ENCODE results near the gene NAV2.

The NAV2 gene

DNA sequence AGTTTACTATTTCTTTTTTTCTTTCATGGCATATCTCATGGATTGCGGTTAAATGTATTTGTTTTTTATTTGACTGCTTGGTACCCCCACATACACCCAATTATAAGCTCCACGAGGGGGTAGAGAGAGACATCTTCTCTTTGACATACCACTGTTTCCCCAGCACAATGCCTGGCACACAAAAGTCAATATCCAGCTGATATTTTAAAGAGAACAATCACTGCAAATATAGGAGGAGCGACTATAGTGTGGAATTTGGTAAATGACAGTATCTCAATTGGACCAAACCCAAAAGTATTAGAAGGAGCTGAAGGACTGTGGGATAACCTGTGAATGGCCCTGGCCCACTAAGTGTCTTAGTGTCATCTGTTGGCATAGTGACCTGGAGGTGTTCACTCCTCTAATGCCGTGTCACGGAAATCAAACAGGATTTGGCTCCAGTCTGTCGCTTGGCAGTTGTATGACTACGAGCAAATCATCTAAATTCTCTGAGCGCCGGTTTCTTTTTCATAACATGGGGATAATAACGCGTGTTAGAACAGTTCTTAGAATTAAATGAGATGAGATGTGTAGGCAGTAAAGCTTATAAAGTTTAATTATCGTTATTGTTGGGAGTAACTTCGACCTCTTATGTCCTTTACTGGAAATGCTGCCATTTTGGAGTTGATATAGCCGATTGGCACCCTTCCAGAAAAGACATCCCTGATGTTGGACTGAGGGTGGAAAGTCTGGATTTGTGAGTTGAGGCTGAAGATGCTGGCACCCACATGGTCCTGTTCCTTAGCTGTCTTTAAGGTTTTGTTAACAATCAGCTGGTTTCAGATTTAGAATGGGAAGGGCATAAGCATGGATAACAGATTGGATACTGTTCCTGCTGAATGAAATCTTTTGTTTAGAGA, 303.1 kb downstream of the NAV2 start:
- no peaks in the 10 kb centered on the region for H3K9me3 ChIP-seq (ENCODE audit: insufficient read depth, low read length, severe bottlenecking)
- DNase-seq, result no peak
- TF ChIP-seq EZH2 (IDR thresholded peaks at IDR 0.05; ENCODE audit: borderline replicate concordance, low read depth, low read length, severe bottlenecking) (no peak), CTCF (IDR thresholded peaks at IDR 0.05; ENCODE audit: borderline replicate concordance, extremely low read depth, low read length, poor library complexity, severe bottlenecking) (no peak)
- H3K4me1 ChIP-seq (ENCODE audit: insufficient read depth, low read length), result no peaks in the 10 kb centered on the region
- H3K27ac ChIP-seq (ENCODE audit: low read length), result no peak overlapping the region
- H4K20me1 ChIP-seq (ENCODE audit: insufficient read depth, low read length), result no peaks in the 10 kb centered on the region
- H2AFZ ChIP-seq (ENCODE audit: low read depth, low read length), result no peak overlapping the region
- no peak overlapping the region for H3K4me2 ChIP-seq (ENCODE audit: insufficient read depth, low read length)
- H3K36me3 ChIP-seq (ENCODE audit: insufficient read depth, low read length), result no peaks in the 10 kb centered on the region
- no peak overlapping the region for H3K4me3 ChIP-seq (ENCODE audit: low read depth in 1 of 2, low read length in 2 of 2)
- H3K27me3 ChIP-seq (ENCODE audit: insufficient read depth, low read length, poor library complexity), result peaks cover 7% of the 10 kb centered on the region
- H3K9ac ChIP-seq (ENCODE audit: low read depth, low read length), result no peak overlapping the region
- no peak for ATAC-seq (ENCODE audit: insufficient read depth, low read depth)
- no peaks in the 10 kb centered on the region for H3K79me2 ChIP-seq (ENCODE audit: insufficient read depth, low read length)

DNA sequence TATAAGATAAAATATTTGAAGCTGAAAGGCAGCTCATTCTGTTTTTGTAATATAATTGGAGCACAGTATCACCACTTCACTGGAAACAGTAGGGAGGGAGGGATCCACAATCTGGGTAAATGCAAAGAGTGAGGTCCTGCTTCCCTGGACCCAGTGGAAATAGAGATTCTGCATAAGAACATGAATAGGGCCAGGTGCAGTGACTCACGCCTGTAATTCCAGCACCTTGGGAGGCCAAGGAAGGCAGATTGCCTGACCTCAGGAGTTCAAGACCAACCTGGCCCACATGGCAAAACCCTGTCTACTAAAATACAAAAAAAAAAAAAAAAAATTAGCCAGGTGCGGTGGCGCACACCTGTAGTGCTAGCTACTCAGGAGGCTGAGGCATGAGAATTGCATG, 303.9 kb downstream of the NAV2 start:
- H3K27ac ChIP-seq (ENCODE audit: low read length), result no peak overlapping the region
- H3K27me3 ChIP-seq (ENCODE audit: insufficient read depth, low read length, poor library complexity), result peaks cover 7% of the 10 kb centered on the region
- no peak overlapping the region for H2AFZ ChIP-seq (ENCODE audit: low read depth, low read length)
- H3K4me2 ChIP-seq (ENCODE audit: insufficient read depth, low read length), result no peak overlapping the region
- TF ChIP-seq EZH2 (IDR thresholded peaks at IDR 0.05; ENCODE audit: borderline replicate concordance, low read depth, low read length, severe bottlenecking) (no peak), CTCF (IDR thresholded peaks at IDR 0.05; ENCODE audit: borderline replicate concordance, extremely low read depth, low read length, poor library complexity, severe bottlenecking) (no peak)
- H3K9me3 ChIP-seq (ENCODE audit: insufficient read depth, low read length, severe bottlenecking), result no peaks in the 10 kb centered on the region
- DNase-seq (no peak), ATAC-seq (ENCODE audit: insufficient read depth, low read depth) (no peak)
- H3K79me2 ChIP-seq (ENCODE audit: insufficient read depth, low read length), result no peaks in the 10 kb centered on the region
- H4K20me1 ChIP-seq (ENCODE audit: insufficient read depth, low read length), result no peaks in the 10 kb centered on the region
- no peak overlapping the region for H3K9ac ChIP-seq (ENCODE audit: low read depth, low read length)
- no peaks in the 10 kb centered on the region for H3K36me3 ChIP-seq (ENCODE audit: insufficient read depth, low read length)
- H3K4me3 ChIP-seq (ENCODE audit: low read depth in 1 of 2, low read length in 2 of 2), result no peak overlapping the region
- H3K4me1 ChIP-seq (ENCODE audit: insufficient read depth, low read length), result no peaks in the 10 kb centered on the region

DNA sequence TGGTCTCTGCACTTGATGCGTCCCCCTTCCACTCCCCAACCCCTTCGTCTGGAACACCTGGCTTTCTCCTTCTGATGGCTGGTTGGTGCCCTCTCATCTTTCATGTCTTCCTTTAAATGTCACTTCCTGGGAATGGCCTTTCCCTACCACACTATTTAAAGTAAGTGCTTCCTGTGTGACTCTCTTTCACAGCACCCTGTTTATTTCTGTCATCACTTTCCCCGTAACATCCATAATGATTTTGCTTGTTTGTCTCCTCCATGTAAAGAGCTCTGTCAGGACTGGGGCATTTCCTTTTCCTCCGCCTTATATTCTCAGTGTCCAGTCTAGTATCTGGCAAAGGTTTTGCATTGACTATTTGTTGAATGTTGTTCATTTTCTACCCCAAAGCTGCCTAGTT, 304.7 kb downstream of the NAV2 start:
- Histone ChIP-seq H3K9ac (ENCODE audit: low read depth, low read length) (no peak overlapping the region), H3K4me1 (ENCODE audit: insufficient read depth, low read length) (no peaks in the 10 kb centered on the region), H4K20me1 (ENCODE audit: insufficient read depth, low read length) (no peaks in the 10 kb centered on the region), H3K4me3 (ENCODE audit: low read depth in 1 of 2, low read length in 2 of 2) (no peak overlapping the region), H3K79me2 (ENCODE audit: insufficient read depth, low read length) (no peaks in the 10 kb centered on the region), H2AFZ (ENCODE audit: low read depth, low read length) (no peak overlapping the region), H3K4me2 (ENCODE audit: insufficient read depth, low read length) (no peak overlapping the region), H3K9me3 (ENCODE audit: insufficient read depth, low read length, severe bottlenecking) (no peaks in the 10 kb centered on the region), H3K36me3 (ENCODE audit: insufficient read depth, low read length) (no peaks in the 10 kb centered on the region), H3K27me3 (ENCODE audit: insufficient read depth, low read length, poor library complexity) (peaks cover 7% of the 10 kb centered on the region), H3K27ac (ENCODE audit: low read length) (no peak overlapping the region)
- ATAC-seq (ENCODE audit: insufficient read depth, low read depth) (no peak), DNase-seq (no peak)
- TF ChIP-seq EZH2 (IDR thresholded peaks at IDR 0.05; ENCODE audit: borderline replicate concordance, low read depth, low read length, severe bottlenecking), result no peak
- no peak for TF ChIP-seq CTCF (IDR thresholded peaks at IDR 0.05; ENCODE audit: borderline replicate concordance, extremely low read depth, low read length, poor library complexity, severe bottlenecking)

Data from DND-41 (cell line).